HEK293T (cell line): ENCODE measurements around the gene GALM.

Experiments used
- FOXM1 ChIP-seq: fragments of 450-650 bp; IDR thresholded peaks from 2 replicates; pipeline ENCODE4 v1.6.1; 2017; ENCODE audit warnings: mild to moderate bottlenecking, borderline replicate concordance
- HDGF ChIP-seq: fragments of 450-650 bp; IDR thresholded peaks from 2 replicates; pipeline ENCODE4 v1.6.1; 2017; ENCODE audit warnings: antibody characterized with exemption, borderline replicate concordance
- LEF1 ChIP-seq: fragments of 450-650 bp; IDR thresholded peaks from 2 replicates; pipeline ENCODE4 v1.6.1; 2017; ENCODE audit warnings: mild to moderate bottlenecking, borderline replicate concordance
- NFRKB ChIP-seq: fragments of 450-650 bp; IDR thresholded peaks from 2 replicates; pipeline ENCODE4 v1.6.1; 2016; ENCODE audit warnings: mild to moderate bottlenecking, moderate library complexity
- TARDBP ChIP-seq: fragments of 450-650 bp; IDR thresholded peaks from 2 replicates; pipeline ENCODE4 v1.6.1; 2016

DNA sequence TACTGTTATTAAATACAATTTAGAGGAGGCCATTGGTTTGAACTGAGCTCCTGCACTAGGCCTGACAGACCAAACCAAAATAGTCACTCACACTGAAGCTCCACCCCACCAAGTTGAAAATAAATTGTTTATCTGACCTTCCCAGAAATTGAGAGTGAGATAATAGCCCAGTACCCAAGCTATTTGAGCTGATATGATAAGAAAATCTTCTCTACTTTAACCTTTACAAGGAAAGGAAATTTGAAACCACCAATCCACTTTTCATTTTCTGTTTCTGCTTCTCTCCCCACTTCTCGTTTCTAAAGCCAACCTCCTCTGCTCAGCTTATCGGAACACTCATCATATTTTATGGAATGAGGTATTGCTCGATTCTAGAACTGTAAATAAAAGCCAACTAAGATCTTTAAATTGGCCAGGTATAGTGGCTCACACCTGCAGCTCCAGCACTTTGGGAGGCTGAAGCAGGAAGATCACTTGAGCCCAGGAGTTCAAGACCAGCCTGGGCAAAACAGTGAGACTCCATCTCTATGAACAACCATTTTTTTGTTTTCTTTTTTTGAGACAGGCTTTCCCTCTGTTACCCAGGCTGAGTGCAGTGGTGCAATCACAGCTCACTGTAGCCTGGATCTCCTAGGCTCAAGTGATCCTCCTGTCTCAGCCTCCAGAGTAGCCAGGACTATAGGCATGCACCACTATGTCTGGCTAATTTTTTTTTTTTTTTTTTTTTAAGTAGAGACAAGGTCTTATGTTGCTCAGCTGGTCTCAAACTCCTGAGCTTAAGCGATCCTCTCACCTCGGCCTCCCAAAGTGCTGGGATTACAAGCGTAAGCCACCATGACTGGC, 13.3 kb upstream of the GALM start:
- TF ChIP-seq NFRKB (no peak), HDGF (no peak), FOXM1 (no peak), LEF1 (no peak), TARDBP (no peak)
